CD14-positive monocyte (primary cell): ENCODE results near the gene FAM118B. TPM values are rescaled to one million over a fixed set of nuclear protein-coding genes. Genes with fewer than 3 reads are reported as not detected.
A peak's percentile ranks its signal among the peaks of the same experiment; 100 is the strongest.

Source experiments
- DNase-seq, 3 donors: peaks; one replicate each; pipeline ENCODE4 v3.0.0-alpha.2; 2011 to 2022
- H2AFZ ChIP-seq: 2 replicates; pipeline ENCODE4 v1.6.0; 2012; ENCODE audit warnings: mild to moderate bottlenecking, low read depth, low read length, inconsistent platforms; ENCODE audit not compliant: insufficient read depth, poor library complexity, severe bottlenecking
- H3K27ac ChIP-seq, 2 donors: 1 replicate in 1 of 2; 2 replicates in 1 of 2; pipeline ENCODE4 v1.5.1; 2012 to 2013; ENCODE audit warnings: low read length in 2 of 2, control low read depth in 1 of 2, inconsistent platforms in 1 of 2, low read depth in 1 of 2, mild to moderate bottlenecking in 1 of 2
- H3K27me3 ChIP-seq, 2 donors: one replicate each; pipeline versions ENCODE4 v1.6.0 to v1.6.1; 2011 to 2013; ENCODE audit warnings: low read length in 2 of 2; ENCODE audit not compliant: control insufficient read depth in 2 of 2, insufficient read depth in 2 of 2
- H3K36me3 ChIP-seq, 2 donors: replicated peaks in 1 of 2; 1 replicate in 1 of 2; 2 replicates in 1 of 2; pipeline versions ENCODE4 v1.5.1 to v1.6.1; 2012 to 2013; ENCODE audit warnings: low read length in 2 of 2, control low read depth in 1 of 2, inconsistent platforms in 1 of 2, mild to moderate bottlenecking in 1 of 2; ENCODE audit not compliant: insufficient read depth in 2 of 2, control insufficient read depth in 1 of 2
- H3K4me1 ChIP-seq, 2 donors: 1 replicate in 1 of 2; 2 replicates in 1 of 2; pipeline versions ENCODE4 v1.5.1 to v1.6.1; 2012 to 2013; ENCODE audit warnings: low read length in 2 of 2, control low read depth in 1 of 2, inconsistent platforms in 1 of 2, mild to moderate bottlenecking in 1 of 2, moderate library complexity in 1 of 2; ENCODE audit not compliant: insufficient read depth in 2 of 2, control insufficient read depth in 1 of 2
- H3K4me2 ChIP-seq: replicated peaks from 2 replicates; pipeline ENCODE3; 2012; ENCODE audit warnings: low read length, moderate library complexity, mild to moderate bottlenecking; ENCODE audit not compliant: poor library complexity, severe bottlenecking; ENCODE audit errors: extremely low read depth
- H3K4me3 ChIP-seq, 3 experiments: fragments of 200-600 bp in 1 of 3; sonication (generic) in 1 of 3; replicated peaks in 1 of 3; 1 replicate in 2 of 3; 2 replicates in 1 of 3; pipeline ENCODE4 v1.5.1; 2011 to 2013; ENCODE audit warnings: low read length in 3 of 3, mild to moderate bottlenecking in 3 of 3, control low read depth in 2 of 3, low read depth in 2 of 3, inconsistent platforms in 1 of 3, moderate library complexity in 1 of 3
- H3K79me2 ChIP-seq: 2 replicates; pipeline ENCODE4 v1.6.0; 2012; ENCODE audit warnings: mild to moderate bottlenecking, control low read depth, inconsistent platforms, low read length, moderate library complexity; ENCODE audit not compliant: insufficient read depth
- H3K9ac ChIP-seq: 2 replicates; pipeline ENCODE4 v1.6.0; 2017; ENCODE audit warnings: low read length, mild to moderate bottlenecking; ENCODE audit not compliant: insufficient read depth, poor library complexity, severe bottlenecking
- H3K9me3 ChIP-seq, 2 donors: replicated peaks in 1 of 2; 1 replicate in 1 of 2; 2 replicates in 1 of 2; pipeline versions ENCODE4 v1.5.1 to v1.6.1; 2012 to 2013; ENCODE audit warnings: low read length in 2 of 2, control low read depth in 1 of 2; ENCODE audit not compliant: control insufficient read depth in 1 of 2, insufficient read depth in 1 of 2
- H4K20me1 ChIP-seq: 2 replicates; pipeline ENCODE4 v1.6.0; 2012; ENCODE audit warnings: mild to moderate bottlenecking, low read length, control low read depth, moderate library complexity; ENCODE audit not compliant: insufficient read depth
- H3K27ac Mint-ChIP-seq, 7 donors: one replicate each; pipeline ENCODE4 v1.8.0; 2020; ENCODE audit warnings: mild to moderate bottlenecking in 7 of 7, mixed read lengths in 7 of 7, moderate library complexity in 6 of 7, inconsistent platforms in 2 of 7
- H3K27me3 Mint-ChIP-seq, 3 donors: one replicate each; pipeline ENCODE4 v1.8.0; 2021 to 2022; ENCODE audit warnings: low read depth in 3 of 3, mild to moderate bottlenecking in 3 of 3, mixed read lengths in 3 of 3, moderate library complexity in 3 of 3, inconsistent platforms in 1 of 3
- H3K36me3 Mint-ChIP-seq, 2 donors: one replicate each; pipeline ENCODE4 v1.8.0; 2020; ENCODE audit warnings: mixed read lengths in 2 of 2, inconsistent platforms in 1 of 2, mild to moderate bottlenecking in 1 of 2
- H3K4me1 Mint-ChIP-seq: one replicate; pipeline ENCODE4 v1.8.0; 2020; ENCODE audit warnings: mild to moderate bottlenecking, mixed read lengths
- H3K4me3 Mint-ChIP-seq, 2 donors: one replicate each; pipeline ENCODE4 v1.8.0; 2020; ENCODE audit warnings: mild to moderate bottlenecking in 2 of 2, mixed read lengths in 2 of 2, moderate library complexity in 1 of 2
- H3K9me3 Mint-ChIP-seq, 7 donors: one replicate each; pipeline ENCODE4 v1.8.0; 2020 to 2022; ENCODE audit warnings: mixed read lengths in 7 of 7, mild to moderate bottlenecking in 6 of 7, moderate library complexity in 6 of 7, inconsistent platforms in 2 of 7
- CTCF ChIP-seq: fragments of 200-600 bp; IDR thresholded peaks from one replicate; pipeline ENCODE4 v1.8.0; 2022; ENCODE audit warnings: antibody characterized with exemption, mild to moderate bottlenecking
- WGBS: methylation state at CpG from one replicate; pipeline ENCODE4 v1.1.5; 2013; ENCODE audit warnings: missing lambda C conversion rate; ENCODE audit not compliant: insufficient coverage; 5-methylcytosine and 5-hydroxymethylcytosine counted together
- intact Hi-C, 2 donors: fragments of 100-400 bp; cut with micrococcal nuclease; formaldehyde crosslinking; loops; one replicate each; pipeline versions ENCODE4 v1.15.0 to v1.15.1; 2023
- polyA plus RNA-seq, 3 donors: library from polyadenylated mRNA; depleted of rRNA in 1 of 3; unstranded in 2 of 3; stranded (reverse) in 1 of 3; fragments of 300-500 nt in 2 of 3; fragments of >200 nt in 1 of 3; fragmentation: Illumina TruSeq in 2 of 3; gene quantifications; 1 replicate in 2 of 3; 2 replicates in 1 of 3; pipeline ENCODE4 v1.2.3, GENCODE V29; 2012 to 2021

The FAM118B gene
- polyA plus RNA-seq, 3 donors: 13.6 to 18.7 (median 16.5) TPM

DNA sequence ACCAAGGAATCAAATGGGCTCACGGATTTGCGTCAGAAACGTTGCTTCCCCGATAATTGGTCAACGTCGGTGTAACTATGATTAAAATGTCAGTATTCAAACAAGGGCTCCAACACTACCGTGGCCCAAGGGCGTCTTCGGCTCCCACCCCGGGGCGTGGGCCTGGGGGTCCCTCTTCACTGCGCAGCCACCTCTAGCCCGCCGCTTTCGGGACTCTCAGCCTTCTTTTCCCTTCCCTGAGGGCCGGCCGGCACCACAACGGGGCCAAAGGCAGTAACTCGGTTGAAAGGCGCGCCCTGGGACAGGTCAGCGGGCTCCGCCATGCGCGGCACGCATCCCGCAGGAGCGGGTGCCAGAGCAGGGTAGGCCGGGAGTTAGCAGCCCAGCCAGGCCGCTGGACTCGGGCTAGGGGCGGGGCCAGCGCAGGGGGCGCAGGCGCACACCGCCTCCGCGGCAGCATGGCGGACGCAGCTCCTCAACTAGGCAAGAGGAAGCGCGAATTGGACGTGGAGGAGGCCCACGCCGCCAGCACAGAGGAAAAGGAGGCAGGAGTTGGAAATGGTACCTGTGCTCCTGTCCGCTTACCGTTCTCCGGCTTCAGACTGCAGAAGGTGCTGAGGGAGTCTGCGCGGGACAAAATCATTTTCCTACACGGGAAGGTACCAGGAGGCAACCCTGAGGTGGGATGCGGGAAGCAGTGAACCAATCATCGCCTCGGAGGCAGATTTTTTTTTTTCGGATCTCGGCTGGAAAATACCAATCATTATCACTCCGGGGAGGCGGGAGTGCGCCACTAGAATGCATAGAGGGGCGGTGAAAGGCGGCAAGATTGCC lies 92.3 kb downstream of the FAM118B start, which contains the start of gene DCPS:
DCPS (plus strand) TSS at position 438 of the 834 bp plus-strand sequence; CDS start at position 459, 21 bp downstream.
- H3K9me3 Mint-ChIP-seq: no peaks in the 10 kb centered on the region
- peak; percentile 83 to 88 (median 87) for DNase-seq
- no peaks in the 10 kb centered on the region for H4K20me1 ChIP-seq
- peaks cover 24% of the 10 kb centered on the region for H3K4me1 Mint-ChIP-seq
- peaks cover 31% of the 10 kb centered on the region for H3K79me2 ChIP-seq
- no peaks in the 10 kb centered on the region for H3K27me3 ChIP-seq
- intact Hi-C loops: no loop called here
- H3K36me3 Mint-ChIP-seq: peaks cover 17 to 48% of the 10 kb centered on the region in 2 donors
- H3K27me3 Mint-ChIP-seq: peaks cover 0 to 2% (median 2%) of the 10 kb centered on the region in 3 donors
- no peaks in the 10 kb centered on the region for H3K9me3 ChIP-seq
- peak within 1 kb of the TSS; percentile 94 to 99 for H3K4me3 Mint-ChIP-seq
- peak within 1 kb of the TSS; percentile 97 for H2AFZ ChIP-seq
- peak within 1 kb of the TSS; percentile 84 for H3K9ac ChIP-seq
- WGBS: 3% methylated on average over 54 of the region's 61 CpGs
- H3K36me3 ChIP-seq: peaks cover 0 to 39% of the 10 kb centered on the region in 2 donors
- TF ChIP-seq CTCF: no peak
- H3K27ac ChIP-seq: peak within 1 kb of the TSS; percentile 68 to 82
- H3K4me3 ChIP-seq: peak within 1 kb of the TSS; percentile 70 to 94 (median 91)
- H3K4me1 ChIP-seq: peaks cover 17 to 19% of the 10 kb centered on the region in 2 donors
- peak within 1 kb of the TSS; percentile 89 to 96 (median 92) for H3K27ac Mint-ChIP-seq
- peak within 1 kb of the TSS; percentile 86 for H3K4me2 ChIP-seq

- Histone ChIP-seq H2AFZ (peak overlapping the region; percentile 97), H3K27ac (peak overlapping the region; percentile 68 to 82), H3K4me2 (peak overlapping the region; percentile 86), H4K20me1 (no peaks in the 10 kb centered on the region), H3K9ac (peak overlapping the region; percentile 84), H3K27me3 (no peaks in the 10 kb centered on the region), H3K9me3 (no peaks in the 10 kb centered on the region), H3K79me2 (peaks cover 31% of the 10 kb centered on the region), H3K4me1 (peaks cover 17 to 20% of the 10 kb centered on the region in 2 donors), H3K4me3 (peak overlapping the region; percentile 70 to 94 (median 91)), H3K36me3 (peaks cover 3 to 39% of the 10 kb centered on the region in 2 donors)
- Mint-ChIP-seq H3K27ac (peak overlapping the region; percentile 89 to 96 (median 92)), H3K27me3 (peaks cover 0 to 2% (median 2%) of the 10 kb centered on the region in 3 donors), H3K4me1 (peaks cover 24% of the 10 kb centered on the region), H3K9me3 (no peaks in the 10 kb centered on the region), H3K4me3 (peak overlapping the region; percentile 94 to 99), H3K36me3 (peaks cover 15 to 46% of the 10 kb centered on the region in 2 donors)
- no peak for TF ChIP-seq CTCF
- DNase-seq: no peak
- WGBS: 90% methylated on average over 4 of the region's 12 CpGs
- intact Hi-C loops: no loop called here
Measured at GRCh38 chr11:126304457-126305075, 93.0 kb downstream of the FAM118B start.
